ENCODE measurements around the gene MCF2.

MCF2 gene

GRCh38 chrX:139734996-139735395, 27.0 kb upstream of the MCF2 start:
- Histone ChIP-seq H3K9me3 (replicated peaks; ENCODE audit: insufficient read depth, low read length) (no peaks in the 10 kb centered on the region), H3K27ac (ENCODE audit: low read length) (no peak overlapping the region), H3F3A (ENCODE audit: insufficient read depth, low read length) (peaks cover 4% of the 10 kb centered on the region), H3K9me2 (replicated peaks; ENCODE audit: insufficient read depth, low read length) (no peaks in the 10 kb centered on the region), H4K20me1 (ENCODE audit: insufficient read depth, low read length) (no peaks in the 10 kb centered on the region), H3K4me3 (ENCODE audit: low read length) (no peak overlapping the region), H3K4me2 (ENCODE audit: low read depth, low read length) (no peak overlapping the region), H3K27me3 (replicated peaks; ENCODE audit: insufficient read depth, low read length) (no peaks in the 10 kb centered on the region), H3K79me2 (ENCODE audit: low read length) (no peaks in the 10 kb centered on the region), H3K9ac (ENCODE audit: low read length) (no peak overlapping the region), H2AFZ (ENCODE audit: low read length) (no peak overlapping the region), H3K36me3 (replicated peaks; ENCODE audit: insufficient read depth, low read length) (no peaks in the 10 kb centered on the region), H3K4me1 (ENCODE audit: low read length) (peaks cover 19% of the 10 kb centered on the region)
- TF ChIP-seq CTCF (IDR thresholded peaks at IDR 0.05; ENCODE audit: low read length): no peak
- no peak for TF ChIP-seq EZH2 (optimal IDR thresholded peaks at IDR 0.05; ENCODE audit: low read depth, low read length)
- no peak for TF ChIP-seq EZH2phosphoT487 (IDR thresholded peaks at IDR 0.05; ENCODE audit: low read length)
- DNase-seq: no peak

GRCh38 chrX:139725720-139726119, 17.8 kb upstream of the MCF2 start:
- Histone ChIP-seq H3K36me3 (replicated peaks; ENCODE audit: insufficient read depth, low read length) (no peaks in the 10 kb centered on the region), H3K4me1 (ENCODE audit: low read length) (0 out of 2 replicates have a peak, but pooled peaks cover 4% of the 10 kb centered on the region), H3K4me3 (ENCODE audit: low read length) (no peak overlapping the region), H3K27ac (ENCODE audit: low read length) (peak overlapping the region; percentile 28; the same call in 1 of the 2 replicates), H3F3A (ENCODE audit: insufficient read depth, low read length) (no peaks in the 10 kb centered on the region), H3K9me3 (replicated peaks; ENCODE audit: insufficient read depth, low read length) (no peaks in the 10 kb centered on the region), H3K4me2 (ENCODE audit: low read depth, low read length) (no peak overlapping the region), H4K20me1 (ENCODE audit: insufficient read depth, low read length) (no peaks in the 10 kb centered on the region), H3K27me3 (replicated peaks; ENCODE audit: insufficient read depth, low read length) (no peaks in the 10 kb centered on the region), H3K9ac (ENCODE audit: low read length) (no peak overlapping the region), H3K79me2 (ENCODE audit: low read length) (no peaks in the 10 kb centered on the region), H2AFZ (ENCODE audit: low read length) (no peak overlapping the region), H3K9me2 (replicated peaks; ENCODE audit: insufficient read depth, low read length) (no peaks in the 10 kb centered on the region)
- TF ChIP-seq CTCF (IDR thresholded peaks at IDR 0.05; ENCODE audit: low read length): no peak
- peak; percentile 56 for DNase-seq

GRCh38 chrX:139724626-139725025, 16.7 kb upstream of the MCF2 start:
- Histone ChIP-seq H3F3A (ENCODE audit: insufficient read depth, low read length) (no peaks in the 10 kb centered on the region), H3K4me3 (ENCODE audit: low read length) (no peak overlapping the region), H3K4me2 (ENCODE audit: low read depth, low read length) (no peak overlapping the region), H3K79me2 (ENCODE audit: low read length) (no peaks in the 10 kb centered on the region), H3K27ac (ENCODE audit: low read length) (no peak overlapping the region), H3K27me3 (replicated peaks; ENCODE audit: insufficient read depth, low read length) (no peaks in the 10 kb centered on the region), H4K20me1 (ENCODE audit: insufficient read depth, low read length) (no peaks in the 10 kb centered on the region), H3K4me1 (ENCODE audit: low read length) (0 out of 2 replicates have a peak, but pooled peaks cover 4% of the 10 kb centered on the region), H2AFZ (ENCODE audit: low read length) (no peak overlapping the region), H3K9me2 (replicated peaks; ENCODE audit: insufficient read depth, low read length) (no peaks in the 10 kb centered on the region), H3K9ac (ENCODE audit: low read length) (no peak overlapping the region), H3K9me3 (replicated peaks; ENCODE audit: insufficient read depth, low read length) (no peaks in the 10 kb centered on the region), H3K36me3 (replicated peaks; ENCODE audit: insufficient read depth, low read length) (no peaks in the 10 kb centered on the region)
- DNase-seq: no peak
- no peak for TF ChIP-seq EZH2 (optimal IDR thresholded peaks at IDR 0.05; ENCODE audit: low read depth, low read length)
- no peak for TF ChIP-seq CTCF (IDR thresholded peaks at IDR 0.05; ENCODE audit: low read length)
- TF ChIP-seq EZH2phosphoT487 (IDR thresholded peaks at IDR 0.05; ENCODE audit: low read length): no peak
